GM21360 (cell line): ENCODE results near the gene SYNE1.
A peak's percentile ranks its signal among the peaks of the same experiment; 100 is the strongest.
"Not testable (repeated sequence)": the region's sequence is repeated elsewhere in the genome, so short reads cannot be mapped to it uniquely, and the experiment has no call there.

Source experiments
- ATAC-seq: cut with Tn5 transposase; IDR thresholded peaks from one replicate; pipeline ENCODE4 v1.9.1; 2021; ENCODE audit warnings: mild to moderate bottlenecking, moderate library complexity; ENCODE audit not compliant: unreplicated experiment

SYNE1 gene

DNA sequence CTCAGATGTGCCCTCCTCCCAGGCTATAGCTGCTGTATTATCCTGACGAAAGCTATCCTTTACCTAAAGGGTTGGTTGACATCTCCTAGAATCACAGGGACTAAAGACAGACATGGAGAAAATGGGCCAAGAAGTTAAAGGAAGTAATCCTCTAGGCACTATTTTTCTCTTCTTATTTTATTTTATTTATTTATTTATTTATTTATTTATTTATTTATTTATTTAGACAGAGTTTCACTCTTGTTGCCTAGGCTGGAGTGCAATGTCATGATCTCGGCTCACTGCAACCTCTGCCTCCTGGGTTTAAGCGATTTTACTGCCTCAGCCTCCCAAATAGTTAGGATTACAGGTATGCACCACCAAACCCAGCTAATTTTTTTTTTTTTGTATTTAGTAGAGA, 309.0 kb downstream of the SYNE1 start:
- ATAC-seq = not testable (repeated sequence)

DNA sequence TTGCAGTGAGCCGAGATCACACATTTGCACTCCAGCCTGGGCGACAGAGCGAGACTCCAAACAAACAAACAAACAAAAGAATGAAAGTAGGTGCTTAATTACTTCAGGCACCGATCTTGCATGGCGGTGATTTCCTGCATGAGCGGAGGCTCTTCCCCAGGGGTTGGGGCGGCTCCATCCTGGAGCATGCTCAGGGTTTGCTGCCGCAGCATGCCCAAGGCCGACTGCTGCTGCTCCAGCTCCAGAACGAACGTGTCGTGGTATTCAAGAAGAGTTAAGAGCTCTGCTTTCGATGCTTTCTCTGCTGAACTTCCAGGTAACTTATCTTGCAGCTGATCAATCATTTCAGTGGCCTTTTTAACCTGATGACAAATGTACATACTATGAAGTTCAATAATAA, 313.8 kb downstream of the SYNE1 start:
- no peak for ATAC-seq

DNA sequence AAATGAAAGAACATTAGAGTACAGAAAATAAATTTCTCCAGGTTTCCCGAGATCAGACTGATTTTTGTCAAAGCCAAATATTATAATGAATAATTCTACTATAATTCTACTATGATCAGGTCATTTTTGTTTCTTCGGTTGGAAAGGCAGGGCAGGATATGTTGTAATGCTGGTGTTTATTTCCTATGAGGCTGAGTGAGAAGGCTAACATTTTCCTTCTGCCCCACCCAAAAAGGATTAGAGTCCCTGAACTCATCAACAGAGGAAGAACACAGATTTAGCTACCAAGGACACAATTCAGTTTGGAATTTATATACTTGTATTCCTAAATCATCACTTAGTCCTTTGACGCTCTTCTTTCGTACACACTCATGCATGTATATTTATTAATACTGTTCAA, 318.9 kb downstream of the SYNE1 start:
- ATAC-seq = no peak

DNA sequence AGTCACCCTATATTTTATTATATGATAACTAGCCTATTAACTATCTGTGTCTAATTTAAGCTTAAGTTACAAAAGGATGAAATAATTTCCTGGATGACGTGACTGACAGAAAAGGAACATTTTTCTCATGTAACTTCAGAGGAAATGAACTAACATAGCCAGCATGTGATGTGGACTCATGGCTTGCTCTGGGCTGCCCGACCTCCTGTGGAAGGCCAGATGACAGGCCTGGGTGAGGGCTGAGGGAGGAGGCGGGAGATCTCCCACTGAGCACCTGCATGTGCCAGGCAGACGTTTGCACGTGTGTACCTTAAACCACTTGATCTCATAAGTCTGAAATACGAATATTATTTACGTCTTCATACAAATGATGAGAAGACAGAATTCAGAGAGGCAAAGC, 321.1 kb downstream of the SYNE1 start:
- ATAC-seq = no peak

DNA sequence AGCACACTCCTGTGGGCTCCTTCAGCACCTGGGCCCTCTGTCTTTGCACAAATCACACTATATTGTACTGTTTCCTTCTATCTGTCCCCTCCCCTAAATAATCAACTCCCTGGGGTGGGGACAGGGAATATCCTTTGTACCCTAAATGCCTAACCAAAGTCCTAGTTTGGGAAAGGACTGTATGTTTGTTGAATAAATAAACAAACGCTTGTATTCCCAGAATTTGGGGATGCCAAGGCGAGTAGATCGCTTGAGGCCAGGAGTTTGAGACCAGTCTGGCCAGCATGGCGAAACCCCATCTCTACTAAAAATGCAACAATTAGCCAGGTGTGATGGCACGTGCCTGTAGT, 322.7 kb downstream of the SYNE1 start:
- ATAC-seq = no peak

DNA sequence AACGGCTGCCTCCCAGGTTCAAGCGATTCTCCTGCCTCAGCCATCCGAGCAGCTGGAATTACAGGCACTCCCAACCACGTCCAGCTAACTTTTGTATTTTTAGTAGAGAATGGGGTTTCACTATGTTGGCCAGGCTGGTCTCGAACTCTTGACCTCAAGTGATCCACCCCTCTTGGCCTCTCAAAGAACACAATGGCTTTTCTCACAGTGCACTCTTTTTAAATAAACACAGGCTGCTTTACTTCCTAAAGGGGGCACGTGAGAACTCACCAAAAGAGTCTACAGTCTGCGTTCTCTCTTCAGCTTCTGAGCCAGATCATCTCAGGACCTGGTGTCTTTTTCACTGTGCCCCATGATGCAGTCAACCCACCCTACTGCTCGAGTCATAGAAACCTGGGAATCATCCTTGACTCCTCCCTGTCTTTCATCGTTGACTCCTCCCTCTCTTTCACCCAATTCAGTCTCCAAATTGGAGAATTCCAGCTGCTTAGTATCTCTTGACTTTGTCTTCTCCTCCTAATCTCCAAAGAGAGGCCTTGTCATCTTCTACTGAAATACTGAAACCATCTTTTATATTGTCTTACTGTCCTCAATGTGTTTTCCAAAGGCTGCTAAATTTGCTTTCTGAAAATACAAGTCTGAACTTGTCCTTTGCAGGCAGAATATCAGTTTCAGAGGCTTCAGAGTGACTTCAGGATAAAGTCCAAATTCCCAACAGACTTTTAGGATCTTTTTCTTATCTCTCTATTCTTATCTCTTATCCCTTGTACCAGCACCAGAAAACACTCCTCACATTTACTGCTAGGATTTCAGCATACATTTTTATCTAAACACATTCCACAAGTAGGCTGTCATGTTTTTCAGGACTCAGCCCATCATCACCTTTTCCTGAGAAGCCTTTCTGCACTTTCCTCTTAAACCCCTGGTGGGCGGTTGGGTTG, 323.4 kb downstream of the SYNE1 start:
- ATAC-seq = no peak

DNA sequence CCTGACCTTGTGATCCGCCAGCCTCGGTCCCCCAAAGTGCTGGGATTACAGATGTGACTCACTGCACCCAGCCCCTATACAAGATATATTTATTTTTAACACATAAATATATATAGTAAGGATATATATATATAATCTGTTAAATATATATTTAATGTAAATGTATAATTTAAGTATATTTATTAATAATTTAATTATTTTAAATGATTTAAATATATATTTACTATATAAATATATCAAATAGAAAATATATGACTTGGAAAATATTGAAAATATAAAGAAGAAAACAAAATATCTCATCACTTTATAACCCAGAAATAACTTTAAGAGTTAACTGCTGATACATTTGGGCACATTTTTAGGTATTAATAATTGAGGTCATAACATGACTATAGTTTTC, 324.7 kb downstream of the SYNE1 start:
- ATAC-seq = no peak

DNA sequence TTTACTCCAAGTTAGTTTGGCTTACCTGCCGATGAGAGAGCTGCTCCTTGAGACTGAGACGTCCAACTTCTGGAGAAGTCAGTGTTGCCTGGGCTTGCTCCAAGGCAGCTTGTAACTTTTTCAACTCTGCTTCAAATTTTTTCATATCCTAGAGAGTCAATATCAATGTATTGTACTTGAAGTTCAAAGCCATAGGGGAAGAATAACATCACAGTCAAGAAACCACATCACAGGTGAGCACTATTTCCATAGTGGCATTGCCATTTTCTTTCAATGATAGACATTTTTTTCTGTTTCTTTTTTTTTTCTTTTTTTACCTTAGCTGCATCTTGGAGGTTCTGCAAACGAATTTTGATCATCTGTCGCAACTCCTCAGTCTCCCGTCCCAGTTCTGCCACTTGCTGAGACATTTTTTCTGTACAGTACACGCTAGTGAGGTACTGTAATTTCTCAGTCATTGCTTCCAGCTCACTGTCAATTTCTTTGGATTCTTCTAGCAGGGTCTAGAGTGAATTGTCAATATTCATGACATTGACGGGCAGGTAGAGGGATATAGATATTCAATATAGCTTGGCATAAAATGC, 326.7 kb downstream of the SYNE1 start:
- ATAC-seq = no peak

DNA sequence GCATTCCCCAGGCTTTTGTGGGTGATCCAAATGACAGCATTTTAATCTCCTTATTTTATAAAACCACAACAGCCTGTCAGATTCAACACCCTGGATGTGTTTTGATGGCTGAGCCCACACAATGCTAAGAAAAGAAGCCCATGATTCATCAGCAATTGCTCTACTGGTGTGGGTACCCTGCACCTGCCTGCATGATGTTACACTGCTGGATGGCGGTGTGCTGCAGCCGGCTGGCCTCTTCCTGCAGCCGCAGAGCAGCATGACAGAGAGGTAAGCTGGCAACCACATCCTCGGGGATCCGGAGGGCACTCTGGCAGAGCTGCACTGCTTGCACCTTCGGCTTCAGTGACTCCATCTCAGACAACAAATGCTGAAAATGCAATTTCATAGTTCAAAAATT, 327.5 kb downstream of the SYNE1 start:
- ATAC-seq = no peak

DNA sequence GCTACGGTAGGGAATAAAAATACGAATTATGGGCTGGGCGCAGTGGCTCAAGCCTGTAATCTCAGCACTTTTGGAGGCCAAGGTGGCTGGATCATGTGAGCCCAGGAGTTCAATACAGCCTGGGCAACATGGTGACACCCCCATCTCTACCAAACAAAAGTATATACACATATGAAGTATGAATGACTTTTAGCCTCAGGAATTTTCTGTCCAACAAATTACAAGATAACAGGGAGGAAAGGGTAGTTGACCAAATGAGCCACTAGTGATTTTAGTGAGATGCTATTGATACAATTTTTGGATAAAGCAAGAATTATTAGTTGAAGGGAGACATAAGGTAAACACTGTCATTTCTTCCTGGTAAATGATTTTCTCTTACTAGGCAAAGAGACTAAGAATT, 328.2 kb downstream of the SYNE1 start:
- no peak for ATAC-seq

DNA sequence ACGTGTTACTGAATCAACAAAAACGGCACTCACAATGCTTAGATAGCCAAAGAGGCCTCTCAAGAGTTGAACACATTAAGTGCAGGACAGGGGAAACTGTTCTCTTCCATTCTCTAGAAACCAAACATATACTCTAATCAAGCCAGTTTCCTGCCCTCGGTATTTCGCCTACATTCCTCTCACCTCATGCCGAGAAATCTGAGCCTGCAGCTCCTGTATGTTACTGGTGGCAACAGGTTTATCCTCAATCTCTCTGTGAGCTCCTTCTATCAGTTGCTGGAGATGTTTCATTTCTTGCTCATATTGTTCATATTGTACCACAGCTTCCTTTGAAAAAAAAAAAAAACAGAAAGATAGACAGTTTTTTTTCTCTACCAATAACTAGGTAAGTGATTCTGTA, 328.9 kb downstream of the SYNE1 start:
- ATAC-seq = no peak

DNA sequence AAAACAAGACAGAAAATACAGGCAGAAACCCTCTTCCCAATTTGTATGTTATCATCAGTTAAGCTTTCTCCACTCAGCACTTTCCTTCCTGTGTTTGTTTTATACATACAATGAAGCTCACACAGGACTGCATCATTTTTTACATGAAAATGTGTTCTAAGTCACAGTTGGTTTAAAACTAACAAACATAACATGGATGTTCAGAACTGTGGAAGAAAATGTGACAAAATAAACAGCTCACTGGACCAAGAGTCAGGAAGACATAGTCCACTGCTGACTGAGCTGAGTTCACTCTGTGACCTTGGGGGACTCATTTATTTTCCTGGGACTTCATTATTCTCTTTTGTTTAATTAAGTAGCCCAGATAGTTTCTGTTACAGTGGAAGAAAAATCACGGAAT, 331.5 kb downstream of the SYNE1 start:
- ATAC-seq = no peak

DNA sequence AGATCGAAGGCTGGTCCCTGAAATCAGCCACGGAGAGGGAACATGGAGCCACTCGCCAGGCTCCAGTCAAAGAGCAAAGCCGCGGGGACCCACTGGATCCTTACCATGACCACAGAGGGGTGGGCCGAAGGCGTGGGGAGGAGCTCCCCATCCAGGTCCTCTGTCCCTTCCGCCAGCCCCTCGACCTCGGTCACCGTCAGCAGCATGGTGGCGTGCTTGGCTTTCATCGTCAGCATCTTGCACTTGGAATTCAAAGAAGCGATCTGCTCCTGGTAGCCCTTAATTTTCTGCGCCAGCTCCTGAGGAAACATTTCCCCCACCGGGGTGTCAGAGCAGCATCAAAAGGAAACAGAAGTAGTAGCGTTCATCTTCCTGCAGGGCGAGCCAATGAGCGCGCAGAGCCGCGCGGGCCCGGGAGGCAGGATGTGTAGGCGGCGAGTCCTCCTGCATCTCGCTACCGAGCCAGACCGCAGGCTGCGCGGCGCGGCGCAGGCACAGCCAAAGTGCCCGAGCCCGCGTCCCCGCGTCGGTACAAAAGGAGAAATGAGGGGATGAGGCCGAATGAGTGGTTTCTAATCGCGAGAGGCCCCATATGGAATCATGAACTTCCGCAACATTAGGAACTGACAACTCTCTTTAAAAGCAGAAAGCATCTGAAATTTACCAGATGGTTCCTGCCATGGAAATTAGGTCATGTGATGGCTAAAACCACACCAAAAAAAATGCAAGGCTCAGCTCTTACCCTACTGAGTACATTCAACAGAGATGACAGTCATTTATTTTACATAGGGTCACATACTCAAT, 335.2 kb downstream of the SYNE1 start:
- ATAC-seq = peak; percentile 87

DNA sequence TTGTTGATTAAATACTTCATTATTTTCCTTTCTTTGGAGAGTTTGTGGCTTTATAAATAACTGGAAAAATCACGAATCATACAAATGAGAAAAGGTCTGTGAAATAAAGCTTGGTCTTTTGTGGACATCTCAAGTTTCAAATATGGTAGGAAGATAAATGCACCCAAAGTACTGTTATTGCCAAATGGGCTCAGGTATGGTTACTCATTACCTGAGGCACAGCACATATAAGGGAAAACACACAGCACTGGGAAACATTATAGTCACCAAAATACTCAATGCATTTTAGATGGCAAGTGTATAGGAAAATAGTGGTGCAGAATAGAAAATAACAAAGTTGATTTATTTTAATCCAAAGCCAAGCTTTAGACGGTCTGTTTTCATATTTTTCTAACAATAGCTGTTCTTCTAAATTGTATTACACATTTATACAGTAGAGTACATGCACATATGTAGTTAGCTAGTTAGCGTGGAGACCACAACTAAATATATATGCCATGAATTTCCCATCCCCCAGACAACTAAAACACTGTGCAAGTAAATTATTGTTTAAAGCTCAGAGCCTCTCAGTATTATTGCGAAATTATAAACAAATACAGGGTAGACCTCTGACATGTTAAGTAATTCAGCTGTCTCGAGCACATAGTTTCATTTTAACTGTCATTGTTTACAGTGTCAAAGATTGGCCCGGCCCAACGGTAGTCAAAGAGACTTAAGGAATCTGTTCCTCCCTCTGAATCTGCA, 336.0 kb downstream of the SYNE1 start:
- peak; percentile 18 for ATAC-seq

DNA sequence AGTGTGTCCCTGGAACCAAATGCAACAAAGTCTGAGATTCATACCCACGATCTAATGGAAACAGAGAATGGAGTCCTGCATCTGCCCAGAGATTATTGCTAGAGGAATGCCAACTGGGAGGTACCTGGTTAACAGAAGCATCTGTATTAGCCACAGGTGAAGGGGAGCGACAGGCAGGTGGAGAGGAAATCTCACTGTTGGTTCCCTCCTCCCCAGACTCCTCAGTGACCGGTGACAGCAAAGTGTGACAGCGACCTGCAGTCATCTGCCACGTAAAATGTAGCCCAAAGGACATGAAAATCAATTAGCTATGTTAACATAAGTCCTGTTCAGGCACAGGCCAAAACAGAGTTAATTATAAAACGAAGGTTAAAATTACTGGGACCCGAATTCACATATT, 336.6 kb downstream of the SYNE1 start:
- no peak for ATAC-seq

DNA sequence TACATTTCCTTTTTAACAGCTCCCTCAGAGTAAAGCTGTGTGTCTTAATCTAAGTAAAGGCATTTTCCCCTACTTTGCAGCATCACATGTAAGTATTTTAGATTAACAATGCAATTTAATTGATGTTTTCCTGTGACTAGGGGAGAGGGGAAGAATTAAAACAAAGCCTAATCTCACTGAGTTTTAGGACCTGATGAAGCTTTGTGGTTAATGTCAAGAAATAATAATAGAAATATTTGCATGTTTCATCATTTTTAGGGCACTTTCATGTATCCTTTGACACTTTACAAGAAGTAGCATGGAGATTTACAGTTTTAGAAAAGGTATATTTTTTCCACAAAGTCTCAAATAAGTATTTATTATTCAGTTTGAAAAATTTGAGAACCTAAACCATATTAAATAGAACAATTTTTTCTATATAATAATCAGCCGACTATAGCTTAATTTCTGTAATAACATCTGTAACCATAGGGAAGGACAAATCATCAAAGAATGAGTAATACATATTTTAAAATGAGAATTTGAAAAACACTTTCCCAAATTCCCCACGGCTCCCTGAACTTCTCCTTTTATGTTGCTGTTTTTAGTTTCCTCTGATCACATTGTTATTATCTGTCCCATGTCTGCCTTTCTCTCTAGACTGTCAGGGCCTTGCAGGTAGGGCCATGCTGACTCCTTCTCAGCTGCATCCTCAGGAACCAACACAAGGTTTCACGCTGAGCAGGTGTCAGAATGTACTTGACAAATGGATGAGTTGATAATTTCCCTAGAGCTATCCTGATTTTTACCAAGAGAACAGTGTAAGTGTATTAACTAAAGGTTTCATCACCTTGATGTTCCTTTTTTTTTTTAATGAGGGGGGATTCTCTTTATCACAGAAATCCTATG, 338.1 kb downstream of the SYNE1 start:
- no peak for ATAC-seq

DNA sequence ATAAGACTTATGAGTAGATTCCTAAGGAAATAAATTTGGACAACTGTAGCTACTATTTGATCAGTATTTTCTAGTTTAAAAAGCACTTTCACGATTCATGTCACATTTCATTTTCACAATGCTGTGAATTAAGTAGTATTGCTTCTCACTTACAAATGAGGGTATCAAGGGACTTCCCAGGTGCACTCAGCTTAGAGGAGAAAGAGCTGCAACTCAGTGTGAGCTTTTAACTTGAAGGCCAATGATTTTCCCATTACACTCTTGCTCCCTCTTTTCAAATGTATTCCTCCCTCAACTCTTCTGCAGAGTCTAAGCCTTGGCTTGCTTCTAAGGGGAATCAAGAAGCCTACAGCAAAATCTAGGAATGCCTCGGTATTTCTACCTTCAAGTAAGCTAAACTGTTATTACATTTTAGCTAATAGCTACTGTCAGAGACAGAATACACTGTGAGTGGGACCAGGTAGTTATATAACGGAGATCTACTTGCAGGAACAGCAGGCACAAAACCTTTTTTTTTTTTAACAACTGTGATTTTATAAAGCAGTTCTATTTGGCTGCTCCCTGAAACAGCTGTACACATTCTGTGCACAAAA, 339.0 kb downstream of the SYNE1 start:
- no peak for ATAC-seq

DNA sequence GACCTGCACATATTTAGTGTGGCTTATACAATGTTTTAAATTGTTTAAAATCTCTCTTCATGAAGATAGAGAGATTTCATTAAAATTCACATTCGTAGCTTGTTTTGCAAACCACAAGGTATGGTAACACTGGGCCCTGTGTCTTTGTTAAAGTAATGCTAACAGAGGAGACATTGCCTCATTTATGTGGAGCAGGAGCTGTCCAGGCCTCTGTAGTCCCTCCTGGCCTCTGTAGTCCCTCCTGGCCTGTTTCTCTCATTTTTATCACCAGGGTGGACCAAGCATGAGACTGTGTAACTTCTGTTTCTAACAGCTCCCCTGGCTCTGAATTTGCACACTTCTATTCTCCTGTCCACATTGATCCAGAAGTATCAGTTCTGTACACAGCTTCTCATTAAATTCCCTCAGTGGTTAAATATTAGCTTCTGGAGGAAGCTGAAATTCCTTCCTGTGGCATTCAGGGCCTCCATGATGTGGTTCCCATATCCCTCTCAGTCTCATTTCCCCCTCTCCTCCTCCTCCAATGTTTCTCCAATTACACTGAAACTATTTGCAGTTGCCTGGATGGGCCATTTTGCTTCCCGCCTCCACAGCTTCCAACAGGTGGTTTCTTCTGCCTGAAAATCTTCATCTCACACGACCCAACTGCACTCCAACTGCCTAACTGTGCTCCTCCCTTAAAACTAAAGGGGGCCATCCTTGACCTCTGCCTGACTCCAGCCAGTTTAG, 340.4 kb downstream of the SYNE1 start:
- no peak for ATAC-seq

DNA sequence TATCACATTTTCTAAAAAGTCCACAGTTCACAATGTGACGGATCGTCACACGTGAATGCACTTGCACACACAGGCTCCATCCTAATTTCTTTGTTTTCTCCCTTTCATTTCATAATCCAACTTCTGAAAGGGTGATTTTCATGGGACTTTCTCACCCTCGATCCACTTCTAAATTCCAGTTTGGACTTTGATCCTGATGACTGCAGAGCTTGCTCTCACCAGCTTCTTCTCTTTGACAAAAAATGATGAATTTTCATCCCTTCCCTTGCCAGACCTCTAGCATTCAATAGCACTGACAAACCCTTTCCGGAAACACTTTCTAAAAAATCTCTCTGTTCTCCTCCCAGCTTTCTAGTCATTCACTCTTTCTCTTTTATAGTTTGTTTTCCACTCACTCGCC, 341.2 kb downstream of the SYNE1 start:
- no peak for ATAC-seq
